ENCODE data around the gene NPRL2. TPM values are rescaled to one million over a fixed set of nuclear protein-coding genes. Genes with fewer than 3 reads are reported as not detected.
A peak's percentile ranks its signal among the peaks of the same experiment; 100 is the strongest.

NPRL2 gene
- total RNA-seq, 1 donor from 2014 or later: 19.4 TPM

- DNase-seq: peak; percentile 54
Observed at GRCh38 chr3:50373146-50374051, 22.8 kb upstream of the NPRL2 start.

GRCh38 chr3:50372349-50372748 lies 21.8 kb upstream of the NPRL2 start:
- peak; percentile 51 for DNase-seq

GRCh38 chr3:50371133-50371685 lies 20.6 kb upstream of the NPRL2 start:
- no peak for DNase-seq

GRCh38 chr3:50370594-50370993 lies 20.0 kb upstream of the NPRL2 start:
- peak; percentile 83 for DNase-seq

- no peak for DNase-seq
Observed at GRCh38 chr3:50369012-50369670, 18.6 kb upstream of the NPRL2 start.

GRCh38 chr3:50365842-50366220 lies 15.3 kb upstream of the NPRL2 start:
- no peak for DNase-seq

GRCh38 chr3:50365080-50365841 lies 14.7 kb upstream of the NPRL2 start:
- peak; percentile 87 for DNase-seq

- peak; percentile 22 for DNase-seq
Observed at GRCh38 chr3:50364573-50365079, 14.1 kb upstream of the NPRL2 start.

- DNase-seq: no peak
Observed at GRCh38 chr3:50359760-50360110, 9.2 kb upstream of the NPRL2 start.

- peak; percentile 99 for DNase-seq
Observed at GRCh38 chr3:50358911-50359759, 8.6 kb upstream of the NPRL2 start, which contains the start of gene TMEM115. TSS of gene TMEM115 (minus strand) at chr3:50359521. CDS start at chr3:50359063, 458 bp downstream.

GRCh38 chr3:50358355-50358910 lies 7.9 kb upstream of the NPRL2 start:
- DNase-seq: no peak

- no peak for DNase-seq
Observed at GRCh38 chr3:50357481-50357880, 6.9 kb upstream of the NPRL2 start.

- DNase-seq: no peak
Observed at GRCh38 chr3:50356553-50356952, 6.0 kb upstream of the NPRL2 start.

- no peak for DNase-seq
Observed at GRCh38 chr3:50355829-50356552, 5.4 kb upstream of the NPRL2 start.

GRCh38 chr3:50354850-50355249 lies 4.3 kb upstream of the NPRL2 start:
- no peak for DNase-seq

GRCh38 chr3:50354186-50354764 lies 3.7 kb upstream of the NPRL2 start:
- DNase-seq: no peak

- DNase-seq: no peak
Observed at GRCh38 chr3:50353245-50354004, 2.9 kb upstream of the NPRL2 start.

- no peak for DNase-seq
Observed at GRCh38 chr3:50352781-50353180, 2.2 kb upstream of the NPRL2 start.

GRCh38 chr3:50351323-50351697 lies 735 bp upstream of the NPRL2 start:
- DNase-seq: no peak

Measured in tongue (tissue), 2 donors.